Astrocyte (in vitro differentiated cells and primary cell): ENCODE results near the gene NKAP. TPM values are rescaled to one million over a fixed set of nuclear protein-coding genes. Genes with fewer than 3 reads are reported as not detected.

Experiments
- DNase-seq: peaks from one replicate; pipeline ENCODE4 v3.0.0-alpha.2; 2010; ENCODE audit warnings: low read depth
- FAIRE-seq: peaks from 2 replicates; lab custom pipeline; 2011; peaks lifted over from hg19 to GRCh38; lab: Jason Lieb, UNC
- H2AFZ ChIP-seq: 2 replicates; pipeline ENCODE4 v1.6.0; 2012; ENCODE audit warnings: low read depth, low read length, inconsistent platforms
- H3K27ac ChIP-seq: 2 replicates; pipeline ENCODE4 v1.5.1; 2011; ENCODE audit warnings: low read depth, low read length, inconsistent platforms
- H3K27me3 ChIP-seq: 2 replicates; pipeline ENCODE4 v1.6.0; 2011; ENCODE audit warnings: low read length, inconsistent platforms; ENCODE audit not compliant: insufficient read depth
- H3K36me3 ChIP-seq: 2 replicates; pipeline ENCODE4 v1.5.1; 2011; ENCODE audit warnings: low read length, inconsistent platforms; ENCODE audit not compliant: insufficient read depth
- H3K4me1 ChIP-seq: 2 replicates; pipeline ENCODE4 v1.5.1; 2011; ENCODE audit warnings: low read length, inconsistent platforms; ENCODE audit not compliant: insufficient read depth
- H3K4me2 ChIP-seq: 2 replicates; pipeline ENCODE4 v1.6.0; 2012; ENCODE audit warnings: low read length, inconsistent platforms
- H3K4me3 ChIP-seq: 2 replicates; pipeline ENCODE4 v1.5.1; 2011; ENCODE audit warnings: low read depth, mild to moderate bottlenecking, low read length, inconsistent platforms; ENCODE audit not compliant: insufficient read depth
- H3K79me2 ChIP-seq: 2 replicates; pipeline ENCODE4 v1.6.0; 2012; ENCODE audit warnings: mild to moderate bottlenecking, low read length, inconsistent platforms; ENCODE audit not compliant: insufficient read depth
- H3K9ac ChIP-seq: 2 replicates; pipeline ENCODE4 v1.6.0; 2012; ENCODE audit warnings: mild to moderate bottlenecking, low read length, inconsistent platforms
- H3K9me3 ChIP-seq: 2 replicates; pipeline ENCODE4 v1.5.1; 2012; ENCODE audit warnings: low read depth, mild to moderate bottlenecking, low read length, inconsistent platforms; ENCODE audit not compliant: insufficient read depth
- H4K20me1 ChIP-seq: 2 replicates; pipeline ENCODE4 v1.6.0; 2012; ENCODE audit warnings: low read length, inconsistent platforms; ENCODE audit not compliant: insufficient read depth
- H3K27ac Mint-ChIP-seq: one replicate; pipeline ENCODE4 v1.8.0; 2021; ENCODE audit warnings: mild to moderate bottlenecking, mixed read lengths; ENCODE audit not compliant: unreplicated experiment
- H3K27me3 Mint-ChIP-seq: one replicate; pipeline ENCODE4 v1.8.0; 2021; ENCODE audit warnings: low read depth, mixed read lengths; ENCODE audit not compliant: unreplicated experiment
- H3K36me3 Mint-ChIP-seq: one replicate; pipeline ENCODE4 v1.8.0; 2021; ENCODE audit warnings: low read depth, mixed read lengths; ENCODE audit not compliant: unreplicated experiment
- H3K4me1 Mint-ChIP-seq: one replicate; pipeline ENCODE4 v1.8.0; 2021; ENCODE audit warnings: low read depth, mixed read lengths; ENCODE audit not compliant: unreplicated experiment
- H3K4me3 Mint-ChIP-seq: one replicate; pipeline ENCODE4 v1.8.0; 2021; ENCODE audit warnings: mild to moderate bottlenecking, moderate library complexity, mixed read lengths; ENCODE audit not compliant: unreplicated experiment
- H3K9me3 Mint-ChIP-seq: one replicate; pipeline ENCODE4 v1.8.0; 2021; ENCODE audit warnings: mild to moderate bottlenecking, mixed read lengths; ENCODE audit not compliant: unreplicated experiment
- EZH2 ChIP-seq: IDR thresholded peaks from 2 replicates; pipeline ENCODE4 v1.6.1; 2012; ENCODE audit warnings: mild to moderate bottlenecking, low read length, inconsistent platforms; ENCODE audit not compliant: insufficient read depth
- total RNA-seq: library from RNA; stranded (reverse); gene quantifications from 2 replicates; pipeline ENCODE4 v1.2.1, GENCODE V29; 2021
- TF ChIP-seq, protein P1 (sequence below): IDR thresholded peaks from 2 replicates; pipeline ENCODE4 v1.5.1; 2011; ENCODE audit warnings: low read depth, mild to moderate bottlenecking, inconsistent platforms, low read length, moderate library complexity; ENCODE audit not compliant: insufficient read depth

Gene NKAP
- total RNA-seq, 1 donor from 2014 or later = 7.1 TPM

GRCh38 chrX:119871599-119872395 is 71.8 kb downstream of the NKAP start, which contains the start of the genes NDUFA1 and RNF113A:
Gene NDUFA1 (plus strand): TSS chrX:119871832. CDS start chrX:119871912, 80 bp downstream.
Gene RNF113A (minus strand): TSS chrX:119871733. CDS start chrX:119871613, 120 bp downstream.
- Histone ChIP-seq H3K79me2 (peaks cover 43% of the 10 kb centered on the region), H3K4me3 (peak within 1 kb of the TSS; percentile 80), H2AFZ (peak within 1 kb of the TSS; percentile 76), H3K27ac (peak within 1 kb of the TSS; percentile 89), H4K20me1 (no peaks in the 10 kb centered on the region), H3K27me3 (no peaks in the 10 kb centered on the region), H3K36me3 (peaks cover 3% of the 10 kb centered on the region), H3K9ac (peak within 1 kb of the TSS; percentile 95), H3K4me1 (peaks cover 4% of the 10 kb centered on the region), H3K4me2 (peak within 1 kb of the TSS; percentile 90), H3K9me3 (no peaks in the 10 kb centered on the region)
- no peaks in the 10 kb centered on the region for H3K27me3 Mint-ChIP-seq
- peak within 1 kb of the TSS; percentile 97 for H3K27ac Mint-ChIP-seq
- DNase-seq (peak; percentile 68), FAIRE-seq (no peak)
- TF ChIP-seq, protein P1, sequence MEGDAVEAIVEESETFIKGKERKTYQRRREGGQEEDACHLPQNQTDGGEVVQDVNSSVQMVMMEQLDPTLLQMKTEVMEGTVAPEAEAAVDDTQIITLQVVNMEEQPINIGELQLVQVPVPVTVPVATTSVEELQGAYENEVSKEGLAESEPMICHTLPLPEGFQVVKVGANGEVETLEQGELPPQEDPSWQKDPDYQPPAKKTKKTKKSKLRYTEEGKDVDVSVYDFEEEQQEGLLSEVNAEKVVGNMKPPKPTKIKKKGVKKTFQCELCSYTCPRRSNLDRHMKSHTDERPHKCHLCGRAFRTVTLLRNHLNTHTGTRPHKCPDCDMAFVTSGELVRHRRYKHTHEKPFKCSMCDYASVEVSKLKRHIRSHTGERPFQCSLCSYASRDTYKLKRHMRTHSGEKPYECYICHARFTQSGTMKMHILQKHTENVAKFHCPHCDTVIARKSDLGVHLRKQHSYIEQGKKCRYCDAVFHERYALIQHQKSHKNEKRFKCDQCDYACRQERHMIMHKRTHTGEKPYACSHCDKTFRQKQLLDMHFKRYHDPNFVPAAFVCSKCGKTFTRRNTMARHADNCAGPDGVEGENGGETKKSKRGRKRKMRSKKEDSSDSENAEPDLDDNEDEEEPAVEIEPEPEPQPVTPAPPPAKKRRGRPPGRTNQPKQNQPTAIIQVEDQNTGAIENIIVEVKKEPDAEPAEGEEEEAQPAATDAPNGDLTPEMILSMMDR = no peak
- no peak for TF ChIP-seq EZH2
- no peaks in the 10 kb centered on the region for H3K36me3 Mint-ChIP-seq
- peaks cover 8% of the 10 kb centered on the region for H3K4me1 Mint-ChIP-seq
- no peaks in the 10 kb centered on the region for H3K9me3 Mint-ChIP-seq
- peak within 1 kb of the TSS; percentile 98 for H3K4me3 Mint-ChIP-seq

- Histone ChIP-seq H3K4me3 (peak overlapping the region; percentile 80), H3K9me3 (no peaks in the 10 kb centered on the region), H4K20me1 (no peaks in the 10 kb centered on the region), H3K79me2 (peaks cover 43% of the 10 kb centered on the region), H3K4me1 (peaks cover 4% of the 10 kb centered on the region), H3K36me3 (peaks cover 1% of the 10 kb centered on the region), H2AFZ (peak overlapping the region; percentile 76), H3K27ac (peak overlapping the region; percentile 89), H3K9ac (peak overlapping the region; percentile 95), H3K4me2 (peak overlapping the region; percentile 90), H3K27me3 (no peaks in the 10 kb centered on the region)
- no peaks in the 10 kb centered on the region for H3K9me3 Mint-ChIP-seq
- peaks cover 8% of the 10 kb centered on the region for H3K4me1 Mint-ChIP-seq
- H3K36me3 Mint-ChIP-seq = no peaks in the 10 kb centered on the region
- TF ChIP-seq, protein P1 = no peak
- TF ChIP-seq EZH2 = no peak
- FAIRE-seq (no peak), DNase-seq (no peak)
- H3K27ac Mint-ChIP-seq = peak overlapping the region; percentile 97
- peak overlapping the region; percentile 98 for H3K4me3 Mint-ChIP-seq
- H3K27me3 Mint-ChIP-seq = no peaks in the 10 kb centered on the region
These were observed 72.3 kb downstream of the NKAP start for GRCh38 chrX:119871245-119871598.

Other genes starting within 250 kb of the NKAP start
- 0.54 TPM in 1 of 2 replicates, not detected in the other for gene SOWAHD, start 185.2 kb downstream of the NKAP start, total RNA-seq
- 1,404 and 1,492 TPM in 2 replicates for gene RPL39, start 152.1 kb downstream of the NKAP start, total RNA-seq
- 7.0 and 8.8 TPM in 2 replicates for gene UPF3B, start 90.8 kb downstream of the NKAP start, total RNA-seq
- gene RNF113A, start 72.0 kb downstream of the NKAP start, total RNA-seq = 16.3 and 17.8 TPM in 2 replicates
- gene NDUFA1, start 71.9 kb downstream of the NKAP start, total RNA-seq = 105 and 109 TPM in 2 replicates
- not detected in 2 replicates for gene AKAP14, start 47.9 kb downstream of the NKAP start, total RNA-seq
- not detected in 2 replicates for gene RHOXF2B, start 133.9 kb upstream of the NKAP start, total RNA-seq
- not detected in 2 replicates for gene RHOXF1, start 172.2 kb upstream of the NKAP start, total RNA-seq
- not detected in 2 replicates for gene RHOXF2, start 214.9 kb upstream of the NKAP start, total RNA-seq